HG02610 (cell line): ENCODE measurements around the gene COG5.

ENCODE experiments used
- ATAC-seq: cut with Tn5 transposase; IDR thresholded peaks from one replicate; pipeline ENCODE4 v1.9.1; 2021; ENCODE audit warnings: mild to moderate bottlenecking, moderate library complexity; ENCODE audit not compliant: unreplicated experiment

COG5 gene

GRCh38 chr7:107396081-107396480 is 167.6 kb downstream of the COG5 start:
- no peak for ATAC-seq

DNA sequence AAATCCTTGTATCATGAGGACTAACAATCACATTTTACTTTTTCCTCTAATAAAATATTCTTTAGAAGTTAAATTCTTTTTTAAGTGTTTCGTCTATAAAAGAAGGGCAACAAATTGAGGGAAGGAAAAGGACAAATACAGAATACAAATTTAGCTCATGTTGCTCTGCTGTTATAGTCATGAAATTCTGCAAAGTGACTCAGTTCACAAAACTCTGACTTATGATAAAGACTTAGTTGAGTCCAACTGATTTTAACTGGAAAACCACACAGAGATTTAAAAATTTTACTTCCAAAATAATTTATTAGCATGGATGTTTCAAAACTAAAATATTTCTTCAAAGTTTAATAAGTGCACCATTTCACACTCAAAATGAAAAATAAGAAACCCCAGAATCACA is 168.9 kb downstream of the COG5 start:
- no peak for ATAC-seq

GRCh38 chr7:107394276-107394675 is 169.4 kb downstream of the COG5 start:
- ATAC-seq = no peak

- ATAC-seq = no peak
Measured at GRCh38 chr7:107392830-107393229, 170.9 kb downstream of the COG5 start.

DNA sequence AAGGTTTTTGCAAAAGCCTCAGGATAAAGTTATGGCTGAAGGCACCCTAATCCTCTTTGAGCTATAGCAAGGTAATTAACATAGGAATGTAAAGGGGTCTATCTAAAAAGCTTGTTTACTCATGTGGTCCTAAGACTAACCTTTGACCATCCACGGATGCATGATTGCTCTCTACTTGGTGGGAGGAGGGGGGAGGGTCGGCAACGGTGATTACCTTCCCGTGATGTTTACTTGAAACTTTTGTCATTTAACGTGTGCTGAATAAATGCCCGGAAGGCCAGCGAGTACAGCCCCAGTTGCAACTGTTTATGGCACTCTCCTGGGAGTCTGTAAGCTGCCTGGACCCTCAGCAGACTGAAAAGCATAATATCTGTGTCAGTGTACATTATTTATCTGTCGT is 172.8 kb downstream of the COG5 start:
- no peak for ATAC-seq

- ATAC-seq = no peak
Measured at GRCh38 chr7:107388604-107389003, 175.1 kb downstream of the COG5 start.

- ATAC-seq = no peak
Measured at GRCh38 chr7:107387573-107388219, 176.0 kb downstream of the COG5 start.

GRCh38 chr7:107387128-107387527 is 176.6 kb downstream of the COG5 start:
- no peak for ATAC-seq

DNA sequence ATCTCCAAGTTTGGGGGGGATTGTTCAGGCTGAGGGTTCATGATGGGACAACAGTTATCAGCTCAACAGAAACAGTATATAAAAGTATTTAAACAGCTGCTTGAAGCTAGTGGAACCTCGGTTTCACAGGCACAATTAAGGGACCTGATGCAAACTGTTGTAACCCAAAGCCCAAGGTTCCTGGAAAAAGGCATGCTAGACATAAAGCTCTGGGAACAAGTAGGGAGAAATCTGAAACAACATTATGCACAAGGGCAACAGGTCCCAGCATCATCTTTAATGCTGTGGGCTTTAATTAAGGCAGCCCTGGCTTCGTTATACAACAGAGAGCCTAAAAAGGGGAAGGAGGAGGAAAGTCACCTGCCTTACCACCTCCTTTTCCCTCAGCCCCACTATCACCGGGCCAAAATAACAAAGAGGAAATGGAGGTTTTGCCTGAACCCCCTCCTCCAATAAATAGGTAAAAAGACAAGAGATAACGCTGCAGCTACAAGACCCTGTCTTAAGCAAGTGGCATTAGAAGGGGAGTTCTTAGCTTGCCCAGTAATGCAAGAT is 177.1 kb downstream of the COG5 start:
- ATAC-seq = no peak

DNA sequence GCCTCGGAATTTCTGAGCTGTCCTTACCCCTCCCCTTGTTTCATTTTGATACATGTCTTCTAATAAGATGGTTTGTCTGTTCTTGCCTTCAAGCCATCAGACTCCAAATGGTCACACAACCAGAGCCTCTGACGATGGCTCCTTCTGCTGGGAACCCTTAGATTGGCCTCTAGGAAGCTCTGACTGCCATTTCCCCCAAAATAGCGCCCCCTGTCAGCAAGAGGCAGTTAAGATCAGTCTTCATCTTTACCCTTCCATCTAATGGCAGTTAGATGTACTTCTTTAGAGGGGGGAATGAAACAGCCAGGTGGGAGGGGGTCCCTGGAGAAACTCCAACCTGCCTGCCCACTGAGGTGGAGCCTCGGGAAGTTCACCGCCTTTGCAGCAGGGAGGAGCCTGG is 179.7 kb downstream of the COG5 start:
- ATAC-seq = no peak

- ATAC-seq = no peak
Measured at GRCh38 chr7:107383203-107383602, 180.5 kb downstream of the COG5 start.

DNA sequence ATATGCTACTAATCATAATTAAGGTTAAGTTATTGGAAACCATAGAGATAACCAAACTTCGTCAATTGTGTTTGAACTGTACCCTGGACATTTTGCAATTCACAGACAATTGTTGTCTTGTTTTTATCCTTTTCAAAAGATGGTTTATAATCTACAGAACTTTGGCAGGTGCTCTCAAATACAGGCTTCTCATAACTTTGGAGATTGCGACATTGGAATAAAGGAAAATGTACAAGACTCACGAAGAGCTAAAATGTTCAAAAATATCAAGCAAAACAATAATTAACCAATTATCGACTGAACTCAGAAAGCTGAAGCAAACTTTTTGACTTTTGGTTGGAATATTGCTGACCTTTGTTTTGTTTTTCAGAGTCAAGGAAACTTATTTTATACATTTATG is 182.3 kb downstream of the COG5 start:
- no peak for ATAC-seq

GRCh38 chr7:107373354-107373753 is 190.4 kb downstream of the COG5 start:
- ATAC-seq = no peak

DNA sequence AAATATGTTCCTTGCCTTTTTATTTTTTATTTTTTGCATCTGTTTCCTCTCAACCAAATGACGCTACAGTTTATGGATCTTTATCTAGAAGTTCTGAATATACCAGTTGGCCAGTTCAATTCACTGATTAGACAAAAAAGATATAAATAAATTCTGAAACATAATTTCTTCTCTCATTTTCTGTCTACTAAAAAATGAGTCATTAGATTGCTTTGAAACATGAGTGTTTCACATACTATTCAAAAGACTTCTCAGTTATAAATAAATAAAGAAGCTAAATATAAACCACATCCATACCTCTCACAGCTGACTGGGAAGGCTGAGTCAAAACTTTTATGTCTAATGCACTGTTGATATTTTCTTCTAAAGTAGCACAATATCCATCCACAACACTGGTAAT is 191.4 kb downstream of the COG5 start:
- no peak for ATAC-seq

DNA sequence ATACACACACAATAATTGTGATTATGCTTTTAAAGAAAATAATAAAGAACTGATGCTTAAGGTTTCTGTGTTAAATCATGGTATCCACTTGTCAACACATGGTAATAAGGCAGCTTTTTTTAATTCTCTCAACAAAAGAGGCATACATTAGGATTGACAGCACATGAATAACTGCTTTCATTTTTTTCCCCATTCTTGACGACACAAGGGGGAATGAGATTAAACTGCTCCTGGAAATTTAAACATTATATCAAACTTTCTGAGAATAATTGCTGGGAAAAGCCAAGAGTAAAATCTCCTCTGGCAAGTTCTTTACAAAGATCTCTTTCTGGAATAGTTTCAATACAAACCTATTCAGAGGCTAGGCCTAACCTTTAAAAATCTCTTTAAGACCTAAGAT is 192.9 kb downstream of the COG5 start:
- ATAC-seq = no peak

GRCh38 chr7:107364787-107365186 is 198.9 kb downstream of the COG5 start:
- no peak for ATAC-seq

DNA sequence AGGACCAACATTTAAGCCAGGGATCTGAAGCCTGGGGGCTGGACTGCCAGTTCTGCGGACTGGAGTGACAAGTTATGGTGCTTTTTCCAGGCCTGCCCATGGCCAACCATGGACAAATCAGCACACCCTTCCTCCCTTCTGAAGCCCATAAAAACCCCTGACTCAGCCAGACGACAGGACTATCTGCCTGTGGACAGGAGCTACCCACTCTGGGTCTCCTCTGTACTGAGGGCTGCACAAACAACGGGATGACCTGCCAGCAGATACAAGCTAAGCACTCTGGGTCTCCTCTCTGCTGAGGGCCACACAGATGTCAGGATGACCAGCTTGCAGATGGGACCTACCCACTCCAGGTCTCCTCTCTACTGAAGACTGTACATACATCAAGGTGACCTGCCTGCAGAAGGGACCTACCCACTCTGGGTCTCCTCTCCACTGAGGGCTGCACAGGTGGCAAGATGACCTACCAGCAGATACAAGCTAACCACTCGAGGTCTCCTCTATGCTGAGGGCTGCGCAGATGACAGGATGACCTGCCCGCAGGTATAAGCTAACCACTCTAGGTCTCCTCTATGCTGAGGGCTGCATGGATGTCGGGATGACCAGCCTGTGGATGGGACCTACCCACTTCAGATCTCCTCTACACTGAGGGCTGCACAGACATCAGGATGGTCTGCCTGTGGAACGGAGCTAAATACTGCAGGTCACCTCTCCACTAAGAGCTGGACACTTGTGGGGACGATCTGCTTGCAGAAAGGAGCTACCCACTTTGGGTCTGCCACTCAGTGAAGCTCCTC is 204.0 kb downstream of the COG5 start:
- ATAC-seq = no peak

DNA sequence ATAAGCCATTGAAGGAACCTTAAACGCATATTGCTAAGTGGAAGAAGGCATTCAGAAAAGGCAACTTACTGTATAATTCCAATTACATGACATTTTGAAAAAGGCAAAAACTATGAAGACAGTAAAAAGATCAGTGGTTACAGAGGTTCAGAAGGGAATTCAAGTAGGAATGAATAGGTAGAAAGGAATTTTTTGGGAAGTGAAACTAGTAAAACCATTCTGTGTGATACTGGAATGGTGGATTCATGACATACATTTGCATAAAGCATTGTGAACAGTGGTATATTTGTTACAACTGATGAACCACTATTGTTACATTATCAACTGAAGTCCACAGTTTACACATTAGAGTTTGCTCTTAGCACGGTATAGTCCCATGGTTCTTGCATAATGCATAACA is 208.1 kb downstream of the COG5 start:
- ATAC-seq = no peak

GRCh38 chr7:107354640-107355039 is 209.1 kb downstream of the COG5 start:
- no peak for ATAC-seq

GRCh38 chr7:107353701-107354100 is 210.0 kb downstream of the COG5 start:
- no peak for ATAC-seq

GRCh38 chr7:107345898-107346297 is 217.8 kb downstream of the COG5 start:
- ATAC-seq = no peak

DNA sequence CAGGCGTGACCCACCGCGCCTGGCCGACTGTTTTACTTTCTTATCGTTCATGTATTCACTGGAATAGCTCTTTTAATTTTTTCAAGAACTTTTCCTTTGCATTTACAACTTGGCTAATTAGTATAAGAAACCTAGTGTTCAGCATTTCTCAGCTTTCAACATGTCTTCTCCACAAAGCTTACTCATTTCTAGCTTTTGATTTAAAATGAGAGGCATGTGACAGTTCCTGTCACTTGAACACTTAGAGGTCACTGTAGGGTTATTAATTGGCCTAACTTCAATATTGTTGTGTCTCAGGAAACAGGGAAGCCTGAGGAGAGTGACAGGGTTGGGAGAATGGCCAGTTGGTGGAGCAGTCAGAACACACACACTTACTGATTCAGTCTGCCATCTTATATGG is 218.9 kb downstream of the COG5 start:
- ATAC-seq = no peak
